ENCODE measurements around the gene PAX6.

DNA sequence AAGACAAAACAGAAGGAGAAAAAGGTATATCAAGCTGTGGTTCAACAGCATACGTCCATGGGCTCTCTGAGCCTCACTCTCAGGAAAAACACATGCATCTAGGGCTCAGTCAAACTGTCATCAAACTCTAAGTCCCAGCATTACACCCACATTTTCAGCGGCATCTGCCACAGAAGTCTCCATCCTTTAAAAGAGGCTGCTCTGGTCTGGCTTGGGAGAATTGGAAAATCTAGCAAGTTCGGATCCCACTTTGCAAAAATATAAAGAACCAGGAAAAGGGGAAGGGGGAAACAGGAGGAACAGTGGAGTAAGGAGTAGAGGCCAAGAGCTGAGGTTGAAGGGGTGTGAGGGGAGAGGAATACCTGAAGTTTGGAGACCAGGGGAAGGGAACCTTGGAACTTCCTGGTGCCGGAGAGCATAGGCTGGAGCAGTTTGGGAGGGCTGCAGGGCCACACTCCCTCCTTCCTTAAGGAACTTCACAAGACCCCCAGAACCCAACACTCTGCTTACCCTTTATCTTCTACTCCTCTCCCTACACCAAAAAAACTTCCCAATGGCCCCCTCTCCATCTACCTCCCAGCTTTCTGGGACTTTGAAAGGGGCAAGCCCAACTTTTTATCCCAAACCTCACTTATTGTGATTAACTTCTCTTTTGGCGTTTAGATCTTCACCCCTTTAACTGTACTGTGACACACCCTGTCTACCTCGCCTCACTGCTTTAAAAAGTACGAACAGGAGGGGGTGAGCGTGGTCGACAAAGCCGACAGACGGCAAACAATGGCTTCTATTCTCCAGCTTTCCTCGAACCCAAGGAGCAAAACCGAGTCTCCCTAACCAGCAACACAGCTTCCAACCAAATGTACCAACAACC lies 4.0 kb downstream of the PAX6 start:
- TF ChIP-seq, protein P1, sequence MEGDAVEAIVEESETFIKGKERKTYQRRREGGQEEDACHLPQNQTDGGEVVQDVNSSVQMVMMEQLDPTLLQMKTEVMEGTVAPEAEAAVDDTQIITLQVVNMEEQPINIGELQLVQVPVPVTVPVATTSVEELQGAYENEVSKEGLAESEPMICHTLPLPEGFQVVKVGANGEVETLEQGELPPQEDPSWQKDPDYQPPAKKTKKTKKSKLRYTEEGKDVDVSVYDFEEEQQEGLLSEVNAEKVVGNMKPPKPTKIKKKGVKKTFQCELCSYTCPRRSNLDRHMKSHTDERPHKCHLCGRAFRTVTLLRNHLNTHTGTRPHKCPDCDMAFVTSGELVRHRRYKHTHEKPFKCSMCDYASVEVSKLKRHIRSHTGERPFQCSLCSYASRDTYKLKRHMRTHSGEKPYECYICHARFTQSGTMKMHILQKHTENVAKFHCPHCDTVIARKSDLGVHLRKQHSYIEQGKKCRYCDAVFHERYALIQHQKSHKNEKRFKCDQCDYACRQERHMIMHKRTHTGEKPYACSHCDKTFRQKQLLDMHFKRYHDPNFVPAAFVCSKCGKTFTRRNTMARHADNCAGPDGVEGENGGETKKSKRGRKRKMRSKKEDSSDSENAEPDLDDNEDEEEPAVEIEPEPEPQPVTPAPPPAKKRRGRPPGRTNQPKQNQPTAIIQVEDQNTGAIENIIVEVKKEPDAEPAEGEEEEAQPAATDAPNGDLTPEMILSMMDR (conservative IDR thresholded peaks at IDR 0.05; ENCODE audit: low read depth, low read length): no peak
- TF ChIP-seq EZH2 (IDR thresholded peaks at IDR 0.05; ENCODE audit: borderline replicate concordance, low read depth, low read length, poor library complexity, severe bottlenecking): no peak
